NOMO-1 treated with dmso at 0.1 percent for 144 hours (cell line): ENCODE data around the gene CDKN2AIPNL.
"Not testable (repeated sequence)": the region's sequence is repeated elsewhere in the genome, so short reads cannot be mapped to it uniquely, and the experiment has no call there.

Experiments used
- DNase-seq: peaks from one replicate; lab custom pipeline; 2025; ENCODE audit not compliant: unreplicated experiment; lab: John Stamatoyannopoulos, UW

The CDKN2AIPNL gene

DNA sequence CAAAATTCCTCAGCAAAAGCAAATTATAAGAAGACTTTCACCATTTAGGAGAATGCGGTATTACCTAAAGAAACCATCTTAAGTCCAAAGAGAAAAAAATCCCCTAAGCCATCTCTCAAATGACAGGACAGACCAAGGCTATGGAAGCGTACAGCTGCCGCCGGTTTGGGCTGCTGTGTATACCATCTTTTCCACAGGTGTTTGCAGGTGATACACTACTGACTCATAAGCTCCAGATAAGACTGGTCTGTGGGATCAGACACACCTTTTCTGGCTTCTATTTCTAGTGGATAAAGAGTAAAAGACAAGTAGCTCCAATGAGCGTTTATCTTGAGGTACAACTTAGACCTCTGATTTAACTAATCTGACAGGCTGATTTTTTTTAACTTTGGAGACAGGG is 7.7 kb downstream of the CDKN2AIPNL start:
- DNase-seq: no peak

DNA sequence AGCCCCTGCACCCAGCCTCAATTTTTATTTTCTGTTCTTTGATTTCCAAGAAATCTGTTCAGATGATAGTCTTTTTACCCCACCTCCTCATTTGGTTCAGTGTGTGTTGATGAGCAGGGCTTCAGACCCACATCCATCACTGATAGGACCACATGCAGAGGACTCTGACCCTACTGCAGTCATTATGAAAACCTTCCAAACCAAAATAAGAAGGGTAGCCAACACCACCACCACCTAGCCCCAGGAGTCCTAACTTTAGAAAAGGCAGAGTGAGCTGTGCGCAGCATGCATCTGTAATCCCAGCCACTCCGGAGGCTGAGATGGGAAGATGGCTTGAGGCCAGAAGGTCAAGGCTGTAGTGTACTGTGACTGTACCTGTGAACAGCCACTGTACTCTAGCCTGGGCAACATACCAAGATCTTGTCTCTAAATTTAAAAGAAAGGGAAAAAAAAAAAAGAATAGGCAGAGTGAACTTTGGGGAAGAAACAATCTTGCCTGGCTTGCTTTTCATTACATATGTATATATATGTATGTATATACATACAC is 13.0 kb downstream of the CDKN2AIPNL start:
- DNase-seq: no peak

DNA sequence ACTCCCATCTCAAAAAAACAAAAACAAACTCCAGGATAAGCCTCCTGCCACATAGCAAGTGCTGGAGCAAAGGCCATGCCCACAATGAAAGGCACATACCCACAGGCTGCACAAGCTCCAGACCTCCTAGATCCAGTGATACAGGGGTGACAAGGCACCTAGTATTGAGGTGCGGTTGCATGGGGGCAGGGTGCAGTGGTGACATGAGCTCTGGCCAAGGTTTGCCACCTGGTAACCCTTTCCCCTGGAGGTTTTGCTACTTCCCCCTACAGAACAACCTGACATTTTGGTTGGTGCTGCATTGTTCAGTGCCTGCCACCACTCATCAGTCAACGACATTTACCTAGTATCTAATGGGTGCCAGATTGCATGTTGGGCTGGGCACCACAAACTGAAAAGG is 14.5 kb downstream of the CDKN2AIPNL start:
- DNase-seq: no peak

DNA sequence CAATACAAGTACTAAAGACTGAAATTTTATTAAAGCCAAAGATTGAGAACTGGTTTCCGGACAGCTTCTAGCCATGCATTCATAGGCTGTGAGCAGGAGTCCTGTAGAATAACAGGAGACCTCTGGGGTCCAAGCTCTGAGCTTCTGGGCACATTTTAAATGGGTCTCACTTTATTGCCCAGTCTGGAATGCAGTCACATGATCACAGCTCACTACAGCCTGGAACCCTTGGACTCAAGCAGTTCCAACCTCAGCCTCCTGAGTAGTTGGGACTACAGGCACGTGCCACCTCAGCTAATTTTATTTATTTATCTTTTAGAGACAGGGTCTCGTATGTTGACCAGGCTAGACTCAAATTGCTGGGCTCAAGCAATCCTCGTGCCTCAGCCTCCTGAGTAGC is 15.4 kb downstream of the CDKN2AIPNL start:
- DNase-seq: no peak

GRCh38 chr5:134394932-134395331 is 16.7 kb downstream of the CDKN2AIPNL start:
- DNase-seq: no peak

DNA sequence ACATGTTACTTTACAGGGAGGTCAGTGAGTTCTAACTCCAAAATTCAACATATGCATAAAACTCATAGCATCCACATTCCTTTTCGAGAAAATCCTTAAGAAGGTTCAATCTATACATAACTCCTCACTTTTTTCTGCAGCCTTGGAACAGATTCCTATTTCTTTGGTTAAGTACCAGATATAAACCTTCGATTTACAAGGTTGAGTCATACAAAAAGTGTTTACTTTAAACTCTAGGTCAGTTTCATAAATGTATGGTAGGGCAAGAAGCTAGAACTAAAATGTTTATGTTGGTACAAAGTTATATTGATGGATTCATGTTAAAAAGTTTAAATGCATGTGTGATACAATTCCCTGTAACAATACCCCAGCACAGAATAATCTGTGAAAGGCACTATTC is 19.4 kb downstream of the CDKN2AIPNL start:
- no peak for DNase-seq

GRCh38 chr5:134387443-134387842 is 24.2 kb downstream of the CDKN2AIPNL start:
- no peak for DNase-seq

DNA sequence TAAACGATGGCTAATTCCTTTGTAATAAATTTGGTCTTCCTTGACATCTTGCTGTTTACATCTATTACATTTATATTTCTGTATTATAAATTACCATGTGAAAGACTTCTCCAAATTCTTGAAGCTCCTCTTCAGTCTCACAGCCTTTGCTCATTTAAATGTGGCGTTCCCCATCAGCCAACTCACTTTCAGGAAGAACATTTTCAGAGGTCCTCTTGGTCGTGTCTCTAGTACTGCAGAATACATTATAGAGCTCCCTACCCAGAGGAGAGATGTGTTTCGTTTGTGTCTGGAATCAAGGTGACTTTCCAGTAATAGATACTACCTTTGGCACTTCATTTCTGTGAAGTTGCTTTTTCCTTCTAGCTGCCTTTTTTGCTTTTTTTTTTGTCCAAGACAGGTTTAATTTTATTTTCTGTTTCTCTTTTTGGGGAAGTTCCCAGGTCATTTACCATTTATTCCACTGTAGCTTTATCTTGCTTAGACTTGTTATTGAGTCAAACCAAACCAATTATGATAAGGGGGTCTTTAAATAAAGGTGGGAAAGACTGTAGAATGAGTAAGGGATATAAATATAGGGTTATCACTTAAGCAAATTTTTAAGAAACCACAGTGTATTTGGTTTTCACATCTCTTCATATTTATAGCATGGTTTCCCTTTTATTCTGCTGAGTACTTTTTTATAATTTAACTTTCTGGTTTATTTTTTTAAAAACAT is 27.5 kb downstream of the CDKN2AIPNL start:
- no peak for DNase-seq

DNA sequence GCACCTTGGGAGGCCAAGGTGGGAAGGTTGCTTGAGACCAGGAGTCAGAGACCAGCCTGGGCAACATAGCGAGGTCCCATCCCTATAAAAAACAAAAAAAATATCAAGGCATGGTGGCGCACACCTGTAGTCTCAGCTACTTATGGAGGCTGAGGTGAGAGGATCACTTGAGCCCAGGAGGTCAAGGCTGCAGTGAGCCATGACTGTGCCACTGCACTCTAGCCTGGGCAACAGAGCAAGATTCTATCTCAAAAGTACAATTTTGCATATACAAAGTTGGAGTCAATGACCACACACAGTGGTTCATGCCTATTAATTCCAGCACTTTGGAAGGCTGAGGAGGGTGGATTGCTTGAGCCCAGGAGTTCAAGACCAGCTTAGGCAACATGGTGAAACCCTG is 29.5 kb downstream of the CDKN2AIPNL start:
- DNase-seq: not testable (repeated sequence)

DNA sequence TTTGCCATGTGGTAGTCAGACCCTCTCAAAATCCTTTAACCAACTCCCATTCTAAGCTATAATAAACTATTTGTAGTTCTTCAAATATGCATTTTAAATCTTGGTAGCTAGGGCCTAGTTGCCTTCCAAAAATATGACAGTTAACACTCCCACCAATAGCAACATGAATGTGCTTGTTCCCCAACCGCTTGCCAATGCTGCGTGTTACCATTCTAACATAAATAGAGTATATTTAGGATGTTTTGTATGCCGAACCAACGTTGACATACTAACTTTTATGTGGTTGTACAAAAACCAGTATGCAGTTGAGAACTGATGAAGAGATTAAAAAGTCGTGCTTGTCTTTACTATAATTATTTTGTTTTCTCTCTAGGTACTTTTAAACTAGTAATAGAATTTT is 31.3 kb downstream of the CDKN2AIPNL start:
- no peak for DNase-seq

GRCh38 chr5:134374232-134374631 is 37.4 kb downstream of the CDKN2AIPNL start:
- DNase-seq: no peak

DNA sequence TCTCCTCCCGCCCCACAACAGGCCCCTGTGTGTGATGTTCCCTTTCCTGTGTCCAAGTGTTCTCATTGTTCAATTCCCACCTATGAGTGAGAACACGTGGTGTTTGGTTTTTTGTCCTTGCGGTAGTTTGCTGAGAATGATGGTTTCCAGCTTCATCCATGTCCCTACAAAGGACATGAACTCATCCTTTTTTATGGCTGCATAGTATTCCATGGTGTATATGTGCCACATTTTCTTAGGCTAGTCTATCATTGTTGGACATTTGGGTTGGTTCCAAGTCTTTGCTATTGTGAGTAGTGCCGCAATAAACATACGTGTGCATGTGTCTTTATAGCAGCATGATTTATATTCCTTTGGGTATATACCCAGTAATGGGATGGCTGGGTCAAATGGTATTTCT is 38.0 kb downstream of the CDKN2AIPNL start:
- not testable (repeated sequence) for DNase-seq

- peak; percentile 24 for DNase-seq
Observed at GRCh38 chr5:134371834-134372340, 39.8 kb downstream of the CDKN2AIPNL start.

GRCh38 chr5:134370871-134371833 is 40.5 kb downstream of the CDKN2AIPNL start, which contains the start of gene UBE2B:
Gene UBE2B (plus strand): TSS chr5:134371569. CDS start chr5:134371596, 27 bp downstream.
- DNase-seq: peak; percentile 99

- no peak for DNase-seq
Observed at GRCh38 chr5:134370311-134370870, 41.3 kb downstream of the CDKN2AIPNL start.

DNA sequence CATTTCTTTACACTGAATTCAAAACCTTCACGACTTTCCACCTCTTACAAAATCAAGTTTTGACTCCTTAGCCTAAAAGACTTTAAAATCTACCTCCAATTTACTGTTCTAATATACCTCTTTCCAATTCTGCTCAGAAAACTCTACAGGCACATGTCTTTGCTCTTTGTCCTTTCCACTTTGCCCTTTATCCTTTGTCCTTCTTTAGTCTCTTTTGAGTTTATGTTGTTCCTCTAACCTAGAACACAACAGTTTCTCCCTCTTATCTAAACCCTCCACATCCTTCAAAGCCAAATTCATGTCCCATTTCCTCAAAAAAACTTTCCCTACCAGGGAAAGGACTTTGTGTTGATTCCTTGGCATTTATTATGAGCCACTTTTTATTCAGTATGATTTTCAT is 46.1 kb downstream of the CDKN2AIPNL start:
- no peak for DNase-seq

DNA sequence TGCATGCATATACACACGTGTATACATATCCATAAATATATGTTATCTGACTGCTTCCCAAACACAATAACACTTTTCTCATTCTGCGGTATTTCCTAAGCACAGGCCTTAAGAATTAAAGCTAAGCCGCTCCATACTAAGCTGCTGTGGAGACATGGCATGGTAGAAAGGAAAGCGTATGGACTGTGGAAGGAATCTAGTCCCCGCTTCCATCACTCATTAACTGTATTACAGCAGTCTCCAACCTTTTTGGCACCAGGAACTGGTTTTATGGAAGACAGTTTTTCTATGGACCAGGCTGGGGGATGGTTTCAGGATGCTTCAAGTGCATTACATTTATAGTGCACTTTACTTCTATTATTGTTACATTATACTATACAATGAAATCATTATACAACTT is 56.0 kb downstream of the CDKN2AIPNL start:
- no peak for DNase-seq
